Measurements from ENCODE around the gene PIGO.

Gene PIGO

DNA sequence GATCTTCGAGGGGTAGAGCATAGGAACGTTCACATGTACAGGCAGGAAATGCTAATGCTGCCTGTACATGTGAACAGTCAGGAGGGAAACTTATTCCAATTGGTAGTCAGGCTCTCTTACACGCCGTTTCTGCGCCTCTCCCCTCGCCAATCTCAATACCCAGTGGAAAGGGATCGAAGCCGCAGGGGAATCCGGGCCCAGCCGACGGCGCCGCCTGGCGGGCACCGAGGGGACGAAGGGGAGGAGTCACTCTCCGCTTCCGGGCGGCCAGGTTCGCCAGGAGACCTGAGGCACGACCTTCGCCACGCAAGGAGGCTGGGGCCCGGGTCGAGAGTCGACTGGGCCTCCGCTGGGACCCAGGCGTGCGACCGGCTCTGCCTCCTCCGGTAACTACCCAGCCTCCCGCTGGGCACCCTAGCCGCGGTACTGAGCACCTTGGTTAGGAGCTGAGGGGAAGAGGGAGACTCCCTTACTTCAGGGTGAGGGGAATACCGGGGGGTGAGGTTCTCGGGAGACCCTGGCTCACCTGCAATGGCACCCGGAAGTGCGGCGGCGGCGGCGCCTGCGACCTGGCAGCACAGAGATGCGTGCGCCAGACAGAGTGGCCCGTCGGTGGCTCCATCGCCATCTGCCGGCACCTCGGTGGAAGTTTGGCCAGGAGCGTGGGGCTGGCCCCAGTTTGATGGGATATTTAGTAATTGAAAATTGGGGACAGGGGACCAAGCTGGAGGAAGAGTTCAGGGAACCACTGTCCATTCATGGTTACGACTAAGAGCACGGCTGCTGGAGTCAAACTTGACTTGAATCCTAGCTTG, at the start of gene PIGO:
PIGO (minus strand) TSS at position 557 of the 815 bp plus-strand sequence. CDS start 1,026 bp downstream, outside the sequence.
- peak; percentile 94 for DNase-seq

DNA sequence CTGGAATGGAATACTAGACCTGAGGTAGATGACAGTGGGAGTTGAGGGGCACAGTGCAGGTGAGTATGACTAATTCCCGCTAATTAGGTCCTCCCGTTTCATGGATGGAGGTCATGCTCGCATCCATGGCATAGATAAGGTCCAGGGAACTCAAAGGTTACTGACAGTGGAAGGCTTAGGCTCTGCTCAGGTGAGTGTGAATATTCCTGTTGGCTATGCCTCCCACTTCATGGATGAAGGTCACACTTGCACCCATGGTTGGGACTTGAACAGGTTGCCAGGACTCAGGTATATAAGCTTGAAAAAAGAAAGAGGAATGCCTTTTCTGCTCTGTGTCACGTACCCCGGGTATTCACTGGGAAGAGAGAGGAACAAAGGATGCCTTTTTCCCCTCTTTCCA, 45.6 kb upstream of the PIGO start:
- no peak for DNase-seq

DNA sequence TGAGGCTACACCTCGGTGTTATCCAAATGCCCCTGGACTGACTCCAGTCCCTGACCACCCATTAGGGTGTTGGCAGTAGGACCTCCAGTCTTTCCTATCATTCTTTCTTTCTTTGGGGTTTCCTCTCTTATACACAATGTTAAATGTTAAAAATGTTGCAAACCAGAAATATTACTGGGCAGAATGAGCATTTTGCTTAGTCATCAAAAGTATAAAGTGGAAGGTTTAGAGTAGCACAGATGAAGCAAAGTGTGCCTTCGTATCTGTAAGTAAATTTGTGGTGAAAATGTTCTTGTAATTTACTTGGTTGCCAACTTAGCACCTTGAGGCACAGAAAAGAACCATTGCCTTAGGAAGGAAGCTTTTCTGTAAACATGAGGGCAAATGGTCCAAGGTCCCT, 43.7 kb upstream of the PIGO start:
- DNase-seq = no peak

DNA sequence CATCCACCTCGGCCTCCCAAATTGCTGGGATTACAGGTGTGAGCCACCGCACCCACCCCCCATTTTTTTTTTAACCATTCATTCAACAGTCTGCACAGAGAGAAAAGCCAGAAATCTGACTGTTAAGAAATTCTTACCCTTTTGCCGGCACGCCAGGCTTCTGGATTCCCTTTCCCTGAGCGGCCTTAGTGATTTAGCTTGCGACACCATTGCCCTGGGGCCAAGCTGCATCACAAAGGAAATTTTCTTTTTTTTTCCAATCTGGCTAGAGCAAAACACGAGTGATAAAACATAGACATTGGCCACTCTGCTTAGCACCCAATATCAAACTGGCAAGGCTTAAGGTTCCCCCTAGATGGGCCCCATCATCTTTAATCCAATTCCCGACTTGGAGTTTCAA, 40.5 kb upstream of the PIGO start:
- DNase-seq = no peak

DNA sequence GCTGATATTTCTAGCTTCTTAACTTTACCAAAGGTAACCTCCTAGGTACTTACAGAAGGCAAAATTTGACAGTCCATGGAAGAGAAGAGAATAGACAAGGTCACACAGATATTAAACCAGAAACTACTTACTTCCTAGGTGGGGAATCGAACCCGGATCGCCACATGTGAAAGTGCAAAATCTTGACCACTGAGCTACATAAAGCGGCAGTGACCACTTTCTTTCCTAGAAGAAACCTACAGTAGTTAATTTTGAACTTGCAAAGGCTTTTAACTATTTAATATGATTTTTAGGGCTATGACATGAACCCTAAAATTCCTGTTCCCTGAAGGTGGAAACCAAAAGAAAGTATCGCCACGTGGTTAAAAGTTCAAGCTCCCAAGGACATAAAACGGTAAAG, 39.6 kb upstream of the PIGO start:
- no peak for DNase-seq

DNA sequence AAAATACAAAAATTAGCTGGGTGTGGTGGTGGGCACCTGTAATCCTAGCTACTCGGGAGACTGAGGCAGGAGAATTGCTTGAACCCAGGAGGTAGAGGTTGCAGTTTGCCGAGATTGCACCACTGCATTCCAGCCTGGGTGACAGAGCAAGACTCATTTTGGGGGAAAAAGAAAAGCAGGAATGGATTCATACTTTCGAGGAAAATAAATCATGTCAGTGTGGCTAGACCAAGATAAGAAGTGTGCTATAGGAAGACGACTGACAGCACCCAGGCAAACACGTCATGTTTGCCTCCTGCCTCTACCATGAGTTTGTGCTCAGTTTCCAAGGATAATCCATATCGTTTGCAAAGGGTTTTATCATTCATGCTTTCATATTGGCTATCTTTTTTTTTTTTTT, 38.5 kb upstream of the PIGO start:
- no peak for DNase-seq

DNA sequence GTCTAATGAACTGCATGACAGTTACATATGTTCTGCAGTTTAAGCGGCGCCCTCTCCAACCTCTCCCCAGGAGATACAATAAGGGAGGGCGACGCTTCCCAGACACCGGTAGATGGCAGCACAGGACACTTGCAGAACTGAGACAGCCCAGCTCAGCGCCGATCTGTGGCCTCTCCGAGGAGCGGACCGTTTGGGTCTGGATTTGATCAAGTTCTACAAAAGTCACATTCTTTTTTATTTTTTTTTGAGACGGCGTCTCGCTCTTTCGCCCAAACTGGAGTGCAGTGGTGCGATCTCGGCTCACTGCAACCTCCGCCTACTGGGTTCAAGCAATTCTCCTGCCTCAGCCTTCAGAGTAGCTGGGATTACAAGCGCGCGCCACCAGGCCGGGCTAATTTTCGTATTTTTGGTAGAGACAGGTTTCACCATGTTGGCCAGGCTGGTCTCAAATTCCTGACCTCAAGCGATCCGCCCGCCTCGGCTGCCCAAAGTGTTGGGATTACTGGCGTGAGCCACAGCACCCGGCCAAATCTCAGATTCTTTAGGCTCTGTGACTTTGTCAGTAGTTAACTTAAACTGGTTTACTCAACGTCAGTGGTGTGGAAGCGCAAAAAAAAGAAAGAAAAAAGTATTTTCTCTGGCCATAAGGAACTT, 20.6 kb upstream of the PIGO start:
- DNase-seq = peak; percentile 79

DNA sequence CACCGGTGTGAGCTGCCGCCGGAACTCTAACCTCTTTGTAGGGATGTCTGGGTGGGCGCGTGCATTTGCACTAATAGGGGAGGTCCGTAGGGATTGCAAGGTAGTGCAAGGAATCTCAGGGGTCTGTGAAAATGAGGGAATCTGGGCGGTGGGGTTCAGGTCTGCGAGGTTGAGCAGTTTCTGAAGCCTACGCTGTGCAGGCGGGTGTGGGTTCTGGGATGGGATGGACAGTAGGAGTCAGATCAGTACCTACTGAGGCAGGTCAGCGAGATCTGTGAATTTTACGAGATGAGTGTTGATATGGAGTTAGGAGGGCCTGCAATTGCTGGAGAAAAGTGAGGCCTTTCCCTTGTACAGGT, 20.1 kb upstream of the PIGO start:
- no peak for DNase-seq

DNA sequence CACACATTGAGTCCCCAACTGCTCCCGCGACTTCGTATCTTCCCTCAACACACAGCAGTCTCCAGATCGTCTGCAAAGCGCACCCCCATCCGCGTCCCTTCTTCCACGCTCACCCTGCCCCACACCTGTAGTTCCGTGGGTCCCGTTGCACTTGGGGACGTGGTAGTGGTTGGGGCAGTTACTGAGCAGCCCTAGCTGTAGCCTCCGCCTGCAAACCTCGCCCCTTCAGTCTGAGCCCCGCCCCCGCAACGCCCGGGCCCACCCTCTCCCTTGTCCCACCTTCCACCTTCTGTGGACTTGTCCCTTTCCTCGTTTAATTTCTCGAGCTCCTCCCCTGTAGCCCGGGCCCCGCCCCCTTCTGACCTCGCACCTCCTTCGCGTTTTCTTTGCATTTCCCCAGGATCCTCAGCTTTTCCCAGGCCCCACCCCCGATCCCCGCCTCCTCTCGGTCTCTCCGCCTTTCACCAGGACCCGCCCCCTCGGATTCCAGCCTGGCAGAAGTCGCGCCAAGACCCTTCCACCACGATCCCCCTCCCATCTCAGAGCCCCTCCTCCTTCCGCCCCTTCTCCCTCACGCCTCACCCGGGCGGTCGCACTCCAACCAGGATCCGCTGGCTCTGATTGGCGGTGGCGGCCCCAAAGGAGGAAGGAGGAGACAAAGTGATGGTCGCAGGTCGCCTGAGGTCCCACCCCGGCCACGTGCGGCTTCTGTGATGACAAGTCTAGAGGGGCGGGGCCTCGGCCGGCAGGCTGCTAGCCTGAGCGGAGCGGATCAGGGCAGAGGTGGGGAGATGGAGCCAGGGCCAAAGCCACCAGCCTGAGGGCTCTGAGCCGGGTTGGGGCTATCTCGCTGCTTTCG, 19.5 kb upstream of the PIGO start, which contains the start of gene ATOSB:
ATOSB (minus strand) TSS at position 183 of the 859 bp plus-strand sequence. CDS start 7,588 bp downstream, outside the sequence.
- DNase-seq = peak; percentile 89

DNA sequence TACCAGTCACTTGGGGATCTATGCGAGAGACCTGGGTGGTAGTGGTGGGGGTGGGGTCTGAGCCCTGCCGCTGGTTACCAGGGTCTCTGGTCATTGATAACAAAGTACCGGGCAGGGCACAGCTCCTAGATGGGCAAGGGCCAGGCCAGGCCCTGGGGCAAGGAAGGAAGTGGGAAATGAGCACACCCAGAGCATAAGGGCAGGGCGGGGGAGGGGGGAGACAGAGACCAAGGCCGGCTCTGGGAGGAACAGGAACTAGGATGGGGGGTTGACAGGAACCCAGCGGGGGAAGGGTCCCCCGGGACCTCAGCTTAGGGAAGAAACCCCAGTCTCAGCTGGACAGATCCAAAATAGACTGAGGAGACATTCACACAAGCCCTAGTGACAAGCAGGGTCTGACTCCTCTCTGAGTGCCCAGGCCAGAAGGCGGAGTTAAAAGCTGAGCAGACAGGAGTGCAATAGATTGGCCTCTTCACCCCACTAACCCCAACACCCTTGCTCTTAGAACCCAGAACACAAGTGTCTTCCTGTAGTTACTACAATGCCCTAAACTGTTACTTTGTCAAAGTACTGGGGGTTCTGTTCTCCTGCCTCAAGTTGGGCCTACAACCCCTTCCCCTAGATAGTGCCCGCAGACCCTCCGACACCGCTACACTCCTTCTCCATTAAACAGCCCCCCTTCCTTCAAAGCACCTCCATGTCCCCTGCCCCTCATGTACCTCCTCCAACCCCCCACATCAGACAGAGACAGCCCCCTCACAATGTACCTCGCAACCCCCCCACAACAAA, 18.6 kb upstream of the PIGO start:
- no peak for DNase-seq

DNA sequence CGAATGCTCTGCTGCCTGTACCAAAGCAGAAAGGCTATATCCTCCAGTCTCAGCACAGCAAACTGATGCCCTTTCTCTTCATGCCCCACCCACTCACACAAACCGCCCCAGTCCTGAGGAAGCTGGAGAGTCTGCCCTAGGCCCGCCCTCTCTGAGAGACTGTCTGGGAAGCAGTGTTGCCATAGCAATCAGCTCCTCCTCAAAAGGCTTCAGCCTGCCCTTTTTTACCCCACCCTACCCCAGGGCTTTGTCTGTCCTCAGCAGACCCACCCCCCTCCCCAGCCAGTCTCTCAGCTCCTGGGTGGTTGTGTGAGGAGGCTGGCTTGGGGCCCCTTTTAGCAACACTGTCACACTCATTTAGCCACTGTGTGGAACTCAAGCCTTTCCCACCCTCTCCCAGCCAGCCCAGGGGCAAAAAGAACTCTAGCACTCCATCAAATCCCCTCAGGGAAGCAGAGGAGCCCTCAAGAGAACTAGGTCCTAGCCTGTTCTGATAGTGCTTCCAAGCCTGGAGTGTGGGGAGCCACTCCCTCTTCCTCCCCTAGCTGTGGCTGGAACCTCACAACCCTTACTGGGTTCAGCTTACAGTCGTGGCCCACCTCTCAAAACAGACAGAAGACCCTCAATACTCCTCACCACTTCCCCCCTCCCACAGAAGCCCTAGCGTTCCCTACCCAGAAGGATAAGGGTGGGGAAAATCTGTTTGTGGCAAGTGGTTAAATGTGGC, 17.9 kb upstream of the PIGO start:
- DNase-seq = no peak

DNA sequence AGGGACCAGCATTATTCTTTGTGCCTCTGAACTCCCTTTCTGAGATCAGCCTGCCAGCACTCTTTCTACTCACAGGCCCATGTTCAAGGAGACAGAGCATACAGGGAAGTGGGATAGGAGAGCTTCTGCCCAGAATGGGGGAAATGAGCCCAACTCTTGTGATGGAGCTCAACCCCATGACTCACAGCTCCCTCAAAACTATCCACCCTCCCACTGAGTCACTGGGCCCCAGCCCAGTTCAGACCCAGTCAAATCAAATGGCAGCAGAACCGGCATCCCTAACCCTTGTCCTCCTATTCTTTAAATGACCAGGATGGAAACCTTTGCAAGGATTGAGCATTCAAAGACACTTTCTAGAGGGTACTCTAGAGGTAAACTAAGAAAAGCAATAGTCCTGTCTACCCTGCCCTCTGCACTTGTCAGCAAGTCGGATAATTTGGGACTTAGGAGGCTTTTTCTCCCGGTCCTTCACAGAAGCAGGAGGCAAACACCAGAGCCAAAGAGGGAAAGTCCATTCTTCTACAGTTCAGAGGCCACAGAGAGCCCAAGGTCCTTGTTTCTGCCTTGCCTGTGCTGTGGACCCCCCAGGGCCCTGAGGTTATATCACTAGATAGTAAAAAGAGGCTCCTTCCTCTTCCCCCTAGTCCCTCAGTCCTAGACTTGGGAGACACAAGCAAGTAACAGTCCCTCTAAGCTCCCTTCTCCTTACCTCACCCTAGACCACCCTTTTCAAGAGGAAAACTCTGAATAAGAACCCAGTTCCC, 16.0 kb upstream of the PIGO start:
- DNase-seq = peak; percentile 22

DNA sequence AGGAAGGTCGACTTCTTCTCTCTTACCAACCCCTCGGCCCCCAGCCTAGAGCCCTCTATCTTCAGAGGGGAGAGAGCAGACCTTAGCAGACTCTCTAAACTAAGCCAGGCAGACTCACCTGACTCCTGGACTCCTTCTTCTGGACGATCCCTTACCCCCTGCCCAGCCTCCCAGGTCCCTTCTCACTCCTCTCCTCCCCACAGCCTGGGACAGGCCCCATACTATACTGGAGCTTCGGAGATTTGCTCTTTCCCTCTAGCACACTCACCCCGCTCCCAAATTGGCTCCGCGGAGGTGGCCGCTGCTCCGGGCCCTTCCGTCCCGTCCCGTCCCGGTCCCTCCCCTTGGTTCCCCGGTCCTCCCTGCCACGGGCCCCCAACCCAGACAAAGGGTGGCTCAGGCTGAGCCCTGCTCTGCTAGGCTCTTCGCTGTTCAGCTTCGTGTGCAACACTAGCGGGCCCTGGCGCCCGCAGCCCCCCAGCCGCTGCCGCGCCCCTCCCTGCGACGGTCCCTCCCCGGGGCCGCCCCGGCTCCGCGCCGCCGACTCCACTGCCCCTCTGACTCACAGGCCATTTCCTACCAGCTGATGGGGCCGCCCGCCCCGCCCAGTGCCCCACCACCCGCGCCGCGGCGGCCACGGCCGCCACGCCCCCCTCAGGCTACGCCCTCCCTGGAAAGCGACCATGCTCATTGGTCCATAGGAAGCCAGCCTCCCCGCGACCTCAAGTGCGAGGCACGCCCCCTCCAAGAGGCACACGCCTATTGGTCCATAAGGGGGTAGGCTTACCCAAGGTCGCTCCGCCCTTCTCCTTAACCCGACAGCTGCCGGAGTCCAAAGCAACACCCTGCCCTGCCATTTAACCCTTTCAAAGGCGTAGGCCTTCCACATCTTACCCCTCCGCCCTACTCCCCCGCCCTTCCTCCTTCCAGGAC, 14.9 kb upstream of the PIGO start:
- peak; percentile 91 for DNase-seq

DNA sequence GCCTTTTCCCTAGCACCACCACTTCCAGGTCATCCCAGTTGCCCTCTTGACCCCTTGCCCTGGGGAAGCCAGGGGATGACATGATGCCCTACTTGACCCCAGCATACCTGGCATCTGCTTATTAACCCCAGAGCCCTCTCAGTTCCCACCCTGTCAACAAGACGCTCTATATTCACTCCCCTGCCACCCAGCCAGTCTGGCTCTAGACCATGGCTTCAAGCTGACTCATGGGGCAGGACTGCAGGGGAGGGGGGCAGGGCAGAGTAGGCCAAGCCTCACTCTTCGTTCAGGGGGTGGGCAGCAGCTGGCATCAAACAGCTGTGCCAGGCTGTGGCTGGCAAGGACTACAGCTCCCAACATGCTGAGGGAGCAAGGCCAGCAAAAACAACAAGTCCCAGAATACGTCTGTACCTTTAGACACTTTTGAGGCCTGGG, 14.0 kb upstream of the PIGO start:
- peak; percentile 29 for DNase-seq

DNA sequence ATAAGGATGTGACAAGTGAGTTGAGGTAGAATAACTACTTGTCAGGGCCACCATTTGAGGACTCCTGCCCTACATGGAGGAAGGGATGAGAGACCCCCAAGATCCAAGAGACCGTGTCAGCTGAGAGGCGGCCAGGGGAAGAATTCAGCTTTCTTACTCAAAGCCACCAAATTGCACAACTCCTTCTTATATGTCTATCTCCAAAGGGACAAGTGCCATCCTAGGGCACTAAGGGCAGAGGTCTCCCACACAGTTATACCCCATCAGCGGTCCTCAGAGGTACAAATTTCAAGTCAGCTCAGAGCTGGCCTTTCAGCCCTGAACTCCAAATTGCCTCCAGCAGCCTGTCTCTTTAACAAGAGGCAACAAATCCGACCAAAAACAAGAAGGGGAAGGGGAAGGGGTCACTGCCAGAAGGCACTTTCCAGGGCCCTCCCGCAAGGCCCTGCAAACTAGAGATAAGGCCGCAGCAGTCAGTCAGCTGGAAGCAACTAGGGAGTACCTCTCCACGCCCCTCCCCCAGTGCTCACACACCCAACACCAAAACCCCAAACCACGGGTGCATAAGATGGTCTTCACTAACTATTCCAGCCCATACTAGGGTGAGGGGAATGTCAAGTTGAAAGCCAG, 12.7 kb upstream of the PIGO start:
- DNase-seq = peak; percentile 12

DNA sequence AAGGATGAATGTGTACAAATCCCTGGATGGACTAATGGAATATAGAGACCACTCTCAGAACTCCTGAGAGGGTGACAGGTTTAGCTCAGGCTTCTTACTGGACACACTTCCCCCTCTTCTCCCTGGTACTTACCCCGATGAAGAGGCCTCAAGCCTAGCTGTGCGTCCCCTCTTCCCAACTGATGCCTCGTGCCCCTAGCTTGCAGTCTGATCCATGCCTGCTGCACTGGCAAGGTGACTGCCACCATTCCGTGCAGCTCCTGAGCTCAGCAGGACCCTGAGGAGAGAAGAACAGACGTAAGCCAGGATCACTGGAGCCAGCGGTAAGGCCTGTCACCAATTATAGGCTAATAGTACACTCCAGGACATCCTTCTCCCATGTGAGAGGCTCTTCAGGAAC, 12.1 kb upstream of the PIGO start:
- peak; percentile 4 for DNase-seq

DNA sequence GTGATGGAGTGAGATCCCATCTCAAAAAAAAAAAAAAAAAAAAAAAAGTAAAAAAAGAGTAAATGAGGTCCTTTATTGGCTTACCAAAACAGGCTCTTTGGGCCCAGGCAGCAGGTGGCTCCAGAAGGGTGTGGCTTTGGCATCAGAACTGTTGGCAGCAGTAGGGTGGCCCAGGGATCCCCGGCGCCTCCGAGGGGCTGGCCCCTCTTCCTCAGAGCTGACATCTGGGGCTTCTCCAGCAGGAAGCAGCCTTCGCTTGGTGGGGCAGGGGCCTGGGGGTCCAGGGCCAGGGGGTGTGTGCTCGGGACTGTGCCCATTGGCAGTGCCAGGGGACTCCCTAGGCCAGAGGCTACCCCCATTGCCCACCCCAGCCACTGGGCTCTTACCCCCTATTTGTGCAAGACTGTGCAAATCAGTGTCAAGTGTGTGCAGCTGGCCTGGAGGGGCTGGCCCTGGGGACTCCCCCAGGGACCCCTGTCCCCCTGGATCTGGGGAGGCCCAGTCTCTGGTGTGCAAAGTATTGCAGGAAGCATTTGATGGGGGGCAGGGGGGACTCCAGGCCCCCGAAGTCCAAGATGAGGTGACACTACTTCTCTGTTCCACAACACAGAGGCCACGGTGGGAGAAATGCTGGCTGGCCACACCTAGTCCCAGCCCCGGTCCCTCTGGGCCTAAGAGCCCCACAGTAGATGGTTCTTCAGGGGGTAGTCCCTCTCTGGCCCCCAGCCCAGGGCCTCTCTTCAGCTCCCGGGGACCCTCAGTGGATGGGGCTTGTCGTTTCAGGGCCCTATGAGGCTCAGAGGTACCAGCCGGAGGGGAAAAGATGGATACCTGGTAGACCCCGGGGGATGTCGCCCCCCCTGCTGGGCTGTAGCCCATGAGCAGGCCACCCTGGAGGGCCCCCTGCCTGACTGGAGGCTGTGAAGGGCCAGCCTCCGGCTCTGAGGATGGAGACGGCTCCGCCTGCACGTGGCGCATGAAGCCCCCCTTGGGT, 11.2 kb upstream of the PIGO start:
- DNase-seq = peak; percentile 27

DNA sequence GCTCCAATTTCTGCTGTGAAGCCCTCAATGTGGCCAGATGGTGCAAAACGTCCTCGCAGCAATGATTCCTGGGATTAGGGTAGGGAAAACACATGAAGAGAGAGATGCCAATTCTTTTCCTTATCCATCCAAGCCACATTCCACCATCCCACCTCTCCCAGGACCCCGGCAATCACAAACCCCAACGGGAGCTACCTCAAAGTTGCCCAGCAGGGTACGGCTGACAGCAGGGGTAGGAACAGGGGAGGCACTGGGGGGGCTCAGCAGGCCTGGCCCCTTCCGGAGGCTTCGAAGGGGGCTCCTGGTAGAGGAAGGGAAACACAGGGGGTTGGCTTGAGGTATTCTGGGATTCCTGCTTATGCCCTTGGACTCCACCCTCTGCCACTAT, 9.9 kb upstream of the PIGO start:
- DNase-seq = no peak
